ENCODE measurements around the gene JMJD8. TPM values are rescaled to one million over a fixed set of nuclear protein-coding genes. Genes with fewer than 3 reads are reported as not detected.

JMJD8 gene
- total and polyA plus RNA-seq, 10 of the 15 experiments (the other 5 are each of a cell fraction or from before 2014, with no cell fraction given) = 1.00 to 50.4 (median 30.7) TPM

DNA sequence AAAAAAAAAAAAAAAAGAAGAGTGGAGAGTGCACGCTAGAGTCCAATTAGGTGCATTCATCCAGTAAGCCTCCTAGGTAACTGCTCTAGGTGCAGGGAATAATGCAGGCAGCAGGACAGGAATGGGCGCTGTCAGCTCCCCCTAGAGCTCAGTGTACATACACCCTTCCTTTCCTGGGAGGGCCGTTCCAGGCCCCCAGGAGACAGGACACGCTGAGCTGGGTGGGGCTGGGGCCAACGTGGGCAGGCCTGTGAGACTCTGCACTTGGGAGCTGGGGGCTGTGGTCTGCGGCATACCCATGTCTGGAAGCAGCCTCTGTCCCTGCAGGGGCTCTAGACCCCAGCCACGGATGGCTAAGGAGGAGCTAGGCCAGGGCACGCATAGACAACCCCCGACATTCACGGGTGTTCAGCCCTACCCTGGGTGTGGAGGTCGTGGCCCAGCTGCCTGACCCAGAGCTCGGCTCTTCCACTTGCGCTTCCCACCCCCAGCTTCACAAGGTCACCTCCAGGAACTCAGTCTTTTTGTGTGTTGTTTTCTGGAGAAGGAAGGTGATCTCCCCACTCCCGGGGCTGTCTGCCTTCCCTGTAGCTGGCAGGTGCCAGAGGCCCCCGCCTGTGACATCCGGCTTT, 35.8 kb upstream of the JMJD8 start:
- peaks cover 13% of the 10 kb centered on the region for H3K4me1 ChIP-seq (ENCODE audit: control insufficient read depth, insufficient read depth, low read length)
- TSS peak; percentile 79 for BruUV-seq (replicated peaks)
- in situ Hi-C loops (cut with MboI) (no loop called here), intact Hi-C loops (cut with micrococcal nuclease; ENCODE audit: unreplicated experiment) (loop anchor here (2.0 kb wide), 2 partner anchors 21 to 35 kb away; partner anchors contain the start of genes CIAO3 and JMJD8)
- peak overlapping the region; percentile 6 for H2AFZ ChIP-seq (ENCODE audit: control insufficient read depth, low read depth, low read length)
- H3K9me3 ChIP-seq (replicated peaks; ENCODE audit: control insufficient read depth, insufficient read depth, low read length) = no peaks in the 10 kb centered on the region
- peak overlapping the region; percentile 69 for H3K4me2 ChIP-seq (ENCODE audit: control insufficient read depth, insufficient read depth)
- no peaks in the 10 kb centered on the region; the same call in 1 of the 2 replicates for H3K79me2 ChIP-seq (ENCODE audit: control insufficient read depth, insufficient read depth, low read length)
- TF ChIP-seq BHLHE40 (IDR thresholded peaks at IDR 0.05; ENCODE audit: borderline replicate concordance in 1 of 2, low read depth in 2 of 2, low read length in 1 of 2) = peak in 1 of 2 experiments; percentile 29; a peak in 1 of 4 replicates
- peak in 1 of 2 experiments; percentile 30; a peak in 1 of 3 replicates for TF ChIP-seq EGR1 (IDR thresholded peaks at IDR 0.05; ENCODE audit: borderline replicate concordance in 1 of 2, low read depth in 2 of 2, low read length in 2 of 2)
- TF ChIP-seq POLR2AphosphoS2 (IDR thresholded peaks at IDR 0.05; ENCODE audit: low read depth, low read length) = 0 out of 2 replicates have a peak, but pooled peaks have one; percentile 29
- TF ChIP-seq GATAD2B (conservative IDR thresholded peaks at IDR 0.05; ENCODE audit: low read depth) = 0 out of 2 replicates have a peak, but pooled peaks have one; percentile 52
- no peak for TF ChIP-seq RBBP5 (conservative IDR thresholded peaks at IDR 0.05)
- TF ChIP-seq, protein P1, sequence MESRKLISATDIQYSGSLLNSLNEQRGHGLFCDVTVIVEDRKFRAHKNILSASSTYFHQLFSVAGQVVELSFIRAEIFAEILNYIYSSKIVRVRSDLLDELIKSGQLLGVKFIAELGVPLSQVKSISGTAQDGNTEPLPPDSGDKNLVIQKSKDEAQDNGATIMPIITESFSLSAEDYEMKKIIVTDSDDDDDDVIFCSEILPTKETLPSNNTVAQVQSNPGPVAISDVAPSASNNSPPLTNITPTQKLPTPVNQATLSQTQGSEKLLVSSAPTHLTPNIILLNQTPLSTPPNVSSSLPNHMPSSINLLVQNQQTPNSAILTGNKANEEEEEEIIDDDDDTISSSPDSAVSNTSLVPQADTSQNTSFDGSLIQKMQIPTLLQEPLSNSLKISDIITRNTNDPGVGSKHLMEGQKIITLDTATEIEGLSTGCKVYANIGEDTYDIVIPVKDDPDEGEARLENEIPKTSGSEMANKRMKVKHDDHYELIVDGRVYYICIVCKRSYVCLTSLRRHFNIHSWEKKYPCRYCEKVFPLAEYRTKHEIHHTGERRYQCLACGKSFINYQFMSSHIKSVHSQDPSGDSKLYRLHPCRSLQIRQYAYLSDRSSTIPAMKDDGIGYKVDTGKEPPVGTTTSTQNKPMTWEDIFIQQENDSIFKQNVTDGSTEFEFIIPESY (IDR thresholded peaks at IDR 0.05) = no peak
- no peak for TF ChIP-seq CHD4 (IDR thresholded peaks at IDR 0.05)
- TF ChIP-seq YY1 (IDR thresholded peaks at IDR 0.05; ENCODE audit: low read depth, low read length) = 0 out of 2 replicates have a peak, but pooled peaks have one; percentile 11
- TF ChIP-seq, protein P2, sequence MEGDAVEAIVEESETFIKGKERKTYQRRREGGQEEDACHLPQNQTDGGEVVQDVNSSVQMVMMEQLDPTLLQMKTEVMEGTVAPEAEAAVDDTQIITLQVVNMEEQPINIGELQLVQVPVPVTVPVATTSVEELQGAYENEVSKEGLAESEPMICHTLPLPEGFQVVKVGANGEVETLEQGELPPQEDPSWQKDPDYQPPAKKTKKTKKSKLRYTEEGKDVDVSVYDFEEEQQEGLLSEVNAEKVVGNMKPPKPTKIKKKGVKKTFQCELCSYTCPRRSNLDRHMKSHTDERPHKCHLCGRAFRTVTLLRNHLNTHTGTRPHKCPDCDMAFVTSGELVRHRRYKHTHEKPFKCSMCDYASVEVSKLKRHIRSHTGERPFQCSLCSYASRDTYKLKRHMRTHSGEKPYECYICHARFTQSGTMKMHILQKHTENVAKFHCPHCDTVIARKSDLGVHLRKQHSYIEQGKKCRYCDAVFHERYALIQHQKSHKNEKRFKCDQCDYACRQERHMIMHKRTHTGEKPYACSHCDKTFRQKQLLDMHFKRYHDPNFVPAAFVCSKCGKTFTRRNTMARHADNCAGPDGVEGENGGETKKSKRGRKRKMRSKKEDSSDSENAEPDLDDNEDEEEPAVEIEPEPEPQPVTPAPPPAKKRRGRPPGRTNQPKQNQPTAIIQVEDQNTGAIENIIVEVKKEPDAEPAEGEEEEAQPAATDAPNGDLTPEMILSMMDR (IDR thresholded peaks at IDR 0.05 in 2 of 3, conservative IDR thresholded peaks at IDR 0.05 in 1 of 3; ENCODE audit: control insufficient read depth in 2 of 3, extremely low read depth in 1 of 3, insufficient read depth in 1 of 3, low read depth in 3 of 3, low read length in 3 of 3) = peak in 2 of 3 experiments; percentile 31 to 38; a peak in 3 of 6 replicates
- TF ChIP-seq, protein P3, sequence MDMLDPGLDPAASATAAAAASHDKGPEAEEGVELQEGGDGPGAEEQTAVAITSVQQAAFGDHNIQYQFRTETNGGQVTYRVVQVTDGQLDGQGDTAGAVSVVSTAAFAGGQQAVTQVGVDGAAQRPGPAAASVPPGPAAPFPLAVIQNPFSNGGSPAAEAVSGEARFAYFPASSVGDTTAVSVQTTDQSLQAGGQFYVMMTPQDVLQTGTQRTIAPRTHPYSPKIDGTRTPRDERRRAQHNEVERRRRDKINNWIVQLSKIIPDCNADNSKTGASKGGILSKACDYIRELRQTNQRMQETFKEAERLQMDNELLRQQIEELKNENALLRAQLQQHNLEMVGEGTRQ (IDR thresholded peaks at IDR 0.05; ENCODE audit: borderline replicate concordance, low read depth, low read length) = no peak
- ChIA-PET POLR2A (interaction anchor here (0.5 to 2.5 kb wide), 7 partner anchors 8 to 372 kb away, joined by 3 to 29 read pairs (median 10); partner anchors contain the start of genes CHTF18, CIAO3 and RPUSD1), RAD21 (ENCODE audit: unreplicated experiment) (interaction anchor here (0.8 to 2.4 kb wide), 5 partner anchors 8 to 68 kb away, joined by 3 to 10 read pairs (median 3); partner anchors contain the start of genes CHTF18 and RPUSD1), CTCF (interaction anchor here (0.7 to 2.5 kb wide), 11 partner anchors 8 to 69 kb away, joined by 3 to 16 read pairs (median 5); partner anchors contain the start of genes CHTF18, CIAO3, RPUSD1 and WDR24), SMC1A (ENCODE audit: uncharacterized antibody, unreplicated experiment) (interaction anchor here (0.8 to 1.3 kb wide), 3 partner anchors 8 to 68 kb away, joined by 3 to 4 read pairs (median 3); partner anchors contain the start of genes CHTF18 and RPUSD1)
- H3K27ac ChIP-seq (ENCODE audit: control insufficient read depth, insufficient read depth) = peak overlapping the region; percentile 87
- peak; percentile 4 for ATAC-seq
- peak; percentile 66 for FAIRE-seq
- peak overlapping the region; percentile 91 for H3K9ac ChIP-seq (ENCODE audit: control insufficient read depth, insufficient read depth, low read length)
- H3K27me3 ChIP-seq (replicated peaks in 1 of 2; ENCODE audit: control insufficient read depth in 2 of 2, insufficient read depth in 2 of 2, low read length in 1 of 2) = no peaks in the 10 kb centered on the region
- DNase-seq (ENCODE audit: low read depth, low spot score) = no peak
- WGBS (ENCODE audit: insufficient coverage, insufficient replicate concordance, low lambda C conversion rate, missing lambda C conversion rate) = 14% methylated on average over 16 of the region's 16 CpGs
- peak overlapping the region; percentile 86 for H3K4me3 ChIP-seq
- no peaks in the 10 kb centered on the region for H3K36me3 ChIP-seq (ENCODE audit: control insufficient read depth in 2 of 2, insufficient read depth in 2 of 2, low read length in 1 of 2)
- 0 out of 2 replicates have a peak, but pooled peaks cover 2% of the 10 kb centered on the region for H4K20me1 ChIP-seq (ENCODE audit: control insufficient read depth, insufficient read depth)
